H9 (cell line): ENCODE results near the gene MED13L. TPM values are rescaled to one million over a fixed set of nuclear protein-coding genes. Genes with fewer than 3 reads are reported as not detected.

Source experiments
- DNase-seq: peaks from one replicate; pipeline ENCODE4 v3.0.0-alpha.2; 2017
- H2AFZ ChIP-seq: one replicate; pipeline ENCODE4 v1.6.1; 2013; ENCODE audit warnings: mild to moderate bottlenecking, low read length, control low read depth, moderate library complexity
- H2AK5ac ChIP-seq: 2 replicates; pipeline ENCODE4 v1.6.1; 2013; ENCODE audit warnings: low read length, control low read depth, mixed read lengths; ENCODE audit not compliant: insufficient read length
- H2BK120ac ChIP-seq: one replicate; pipeline ENCODE4 v1.6.1; 2013; ENCODE audit warnings: low read depth, mild to moderate bottlenecking, low read length, control low read depth, inconsistent platforms; ENCODE audit not compliant: poor library complexity, severe bottlenecking
- H2BK12ac ChIP-seq: 2 replicates; pipeline ENCODE4 v1.6.1; 2013; ENCODE audit warnings: low read length, control low read depth, mixed read lengths, low read depth; ENCODE audit not compliant: insufficient read length
- H2BK15ac ChIP-seq: 2 replicates; pipeline ENCODE4 v1.6.1; 2013; ENCODE audit warnings: low read depth, low read length, control low read depth
- H2BK20ac ChIP-seq: one replicate; pipeline ENCODE4 v1.6.1; 2013; ENCODE audit warnings: low read depth, mild to moderate bottlenecking, low read length, control low read depth, inconsistent platforms; ENCODE audit not compliant: poor library complexity, severe bottlenecking
- H2BK5ac ChIP-seq: 2 replicates; pipeline ENCODE4 v1.6.1; 2013; ENCODE audit warnings: low read length, control low read depth, mixed read lengths; ENCODE audit not compliant: insufficient read length
- H3K14ac ChIP-seq: 2 replicates; pipeline ENCODE4 v1.6.1; 2013; ENCODE audit warnings: low read length, control low read depth; ENCODE audit not compliant: insufficient read depth
- H3K18ac ChIP-seq: 2 replicates; pipeline ENCODE4 v1.6.1; 2013; ENCODE audit warnings: low read depth, mild to moderate bottlenecking, mixed read lengths, low read length, control low read depth; ENCODE audit not compliant: insufficient read length
- H3K23ac ChIP-seq: 2 replicates; pipeline ENCODE4 v1.6.1; 2013; ENCODE audit warnings: low read length, control low read depth, mixed read lengths, low read depth; ENCODE audit not compliant: insufficient read length
- H3K23me2 ChIP-seq: 2 replicates; pipeline ENCODE4 v1.6.1; 2013; ENCODE audit warnings: low read depth, mild to moderate bottlenecking, mixed read lengths, low read length, control low read depth; ENCODE audit not compliant: insufficient read length, poor library complexity, severe bottlenecking
- H3K27ac ChIP-seq: 2 replicates; pipeline ENCODE4 v1.5.1; 2013; ENCODE audit warnings: low read length, control low read depth, mixed read lengths, low read depth; ENCODE audit not compliant: insufficient read length
- H3K27me3 ChIP-seq: 2 replicates; pipeline ENCODE4 v1.6.1; 2013; ENCODE audit warnings: low read length, control low read depth, inconsistent platforms; ENCODE audit not compliant: insufficient read depth
- H3K4ac ChIP-seq: 2 replicates; pipeline ENCODE4 v1.6.1; 2013; ENCODE audit warnings: low read depth, mild to moderate bottlenecking, control low read depth, inconsistent platforms, low read length, moderate library complexity
- H3K4me1 ChIP-seq: 2 replicates; pipeline ENCODE4 v1.6.1; 2013; ENCODE audit warnings: low read length, control low read depth, inconsistent platforms; ENCODE audit not compliant: insufficient read depth
- H3K4me2 ChIP-seq: 2 replicates; pipeline ENCODE4 v1.6.1; 2013; ENCODE audit warnings: low read length, control low read depth, mixed read lengths; ENCODE audit not compliant: insufficient read length, insufficient read depth
- H3K56ac ChIP-seq: 2 replicates; pipeline ENCODE4 v1.6.1; 2013; ENCODE audit warnings: low read depth, mild to moderate bottlenecking, mixed read lengths, low read length, control low read depth; ENCODE audit not compliant: insufficient read length
- H3K79me1 ChIP-seq: 2 replicates; pipeline ENCODE4 v1.6.1; 2013; ENCODE audit warnings: low read depth, mild to moderate bottlenecking, moderate library complexity, low read length, control low read depth, inconsistent platforms; ENCODE audit not compliant: insufficient read depth, poor library complexity, severe bottlenecking
- H3K79me2 ChIP-seq: 2 replicates; pipeline ENCODE4 v1.6.1; 2013; ENCODE audit warnings: low read length, control low read depth, inconsistent platforms; ENCODE audit not compliant: insufficient read depth
- H3K9ac ChIP-seq: 2 replicates; pipeline ENCODE4 v1.6.1; 2013; ENCODE audit warnings: low read length, control low read depth, mixed read lengths; ENCODE audit not compliant: insufficient read length; ENCODE audit errors: extremely low read depth
- H3K9me3 ChIP-seq: one replicate; pipeline ENCODE4 v1.6.1; 2013; ENCODE audit warnings: low read depth, low read length, inconsistent platforms; ENCODE audit not compliant: control insufficient read depth
- H3T11ph ChIP-seq: one replicate; pipeline ENCODE4 v1.6.1; 2013; ENCODE audit warnings: mild to moderate bottlenecking, low read length, control low read depth, inconsistent platforms
- H4K20me1 ChIP-seq: one replicate; pipeline ENCODE4 v1.6.1; 2013; ENCODE audit not compliant: control insufficient read depth, insufficient read length, insufficient read depth
- H4K5ac ChIP-seq: 2 replicates; pipeline ENCODE4 v1.6.1; 2013; ENCODE audit warnings: low read depth, mild to moderate bottlenecking, mixed read lengths, low read length, control low read depth; ENCODE audit not compliant: insufficient read length
- H4K8ac ChIP-seq: replicated peaks from 2 replicates; pipeline ENCODE4 v1.6.1; 2013; ENCODE audit warnings: low read length, control low read depth, mixed read lengths, low read depth; ENCODE audit not compliant: insufficient read length
- H4K91ac ChIP-seq: 2 replicates; pipeline ENCODE4 v1.6.1; 2013; ENCODE audit warnings: low read depth, mild to moderate bottlenecking, moderate library complexity, mixed read lengths, low read length, control low read depth; ENCODE audit not compliant: insufficient read length
- H3K27ac Mint-ChIP-seq, 3 experiments: 2 replicates in 2 of 3; 3 replicates in 1 of 3; pipeline ENCODE4 v1.8.0; 2020 to 2021; ENCODE audit warnings: mixed read lengths in 3 of 3, mild to moderate bottlenecking in 1 of 3, moderate library complexity in 1 of 3
- H3K27me3 Mint-ChIP-seq: 2 replicates; pipeline ENCODE4 v1.8.0; 2021; ENCODE audit warnings: low read depth, mild to moderate bottlenecking, moderate library complexity, mixed read lengths
- H3K36me3 Mint-ChIP-seq, 3 experiments: 2 replicates in 2 of 3; 3 replicates in 1 of 3; pipeline ENCODE4 v1.8.0; 2020 to 2021; ENCODE audit warnings: low read depth in 3 of 3, mixed read lengths in 3 of 3; ENCODE audit not compliant: insufficient read depth in 1 of 3
- H3K4me1 Mint-ChIP-seq, 2 experiments: 2 replicates each; pipeline ENCODE4 v1.8.0; 2020; ENCODE audit warnings: mixed read lengths in 2 of 2
- H3K4me3 Mint-ChIP-seq, 2 experiments: 2 replicates in 1 of 2; 3 replicates in 1 of 2; pipeline ENCODE4 v1.8.0; 2020 to 2021; ENCODE audit warnings: mild to moderate bottlenecking in 2 of 2, mixed read lengths in 2 of 2, moderate library complexity in 1 of 2
- H3K9me3 Mint-ChIP-seq, 2 experiments: 2 replicates in 1 of 2; 3 replicates in 1 of 2; pipeline ENCODE4 v1.8.0; 2020; ENCODE audit warnings: mild to moderate bottlenecking in 2 of 2, mixed read lengths in 2 of 2, moderate library complexity in 1 of 2
- CTCF ChIP-seq: fragments of 200-600 bp; sonication (generic); conservative IDR thresholded peaks from 3 replicates; pipeline ENCODE4 v1.8.0; 2021; ENCODE audit warnings: antibody characterized with exemption, mild to moderate bottlenecking
- WGBS: extraction: QIAGEN DNeasy Blood & Tissue Kit; methylation state at CpG from one replicate; pipeline ENCODE4 v1.1.7; 2013; ENCODE audit warnings: missing lambda C conversion rate, low lambda C conversion rate, mixed read lengths; ENCODE audit not compliant: insufficient read length; ENCODE audit errors: extremely low coverage; 5-methylcytosine and 5-hydroxymethylcytosine counted together
- total RNA-seq: library from RNA; stranded (reverse); gene quantifications from 2 replicates; pipeline ENCODE4 v1.2.1, GENCODE V29; 2021

MED13L gene
- total RNA-seq, 1 experiment from 2014 or later: 52.4 TPM

GRCh38 chr12:116302166-116303058, 24.9 kb upstream of the MED13L start:
- no peak overlapping the region for H4K8ac ChIP-seq
- Mint-ChIP-seq H3K4me1 (peaks cover 16 to 30% of the 10 kb centered on the region in 2 experiments), H3K9me3 (no peaks in the 10 kb centered on the region), H3K4me3 (no peak overlapping the region), H3K27ac (no peak overlapping the region), H3K36me3 (no peaks in the 10 kb centered on the region), H3K27me3 (no peaks in the 10 kb centered on the region; the same call in none of the 2 replicates)
- H3K23me2 ChIP-seq: no peaks in the 10 kb centered on the region
- no peak overlapping the region for H3K23ac ChIP-seq
- no peak overlapping the region for H3T11ph ChIP-seq
- H3K4ac ChIP-seq: no peak overlapping the region
- no peak overlapping the region for H3K56ac ChIP-seq
- H4K91ac ChIP-seq: no peak overlapping the region
- H3K14ac ChIP-seq: no peak overlapping the region
- H3K79me1 ChIP-seq: no peaks in the 10 kb centered on the region
- no CpG with 5 or more reads among the region's 23 CpGs for WGBS
- no peak for TF ChIP-seq CTCF
- H2BK120ac ChIP-seq: no peak overlapping the region
- no peak overlapping the region for H2AK5ac ChIP-seq
- no peak overlapping the region for H3K9ac ChIP-seq
- H3K79me2 ChIP-seq: no peaks in the 10 kb centered on the region
- H3K4me2 ChIP-seq: no peak overlapping the region
- H4K5ac ChIP-seq: no peak overlapping the region
- no peak overlapping the region for H3K27ac ChIP-seq
- no peaks in the 10 kb centered on the region for H4K20me1 ChIP-seq
- DNase-seq: no peak
- no peak overlapping the region for H2BK12ac ChIP-seq
- H2BK20ac ChIP-seq: no peak overlapping the region
- H3K27me3 ChIP-seq: no peaks in the 10 kb centered on the region
- H2BK15ac ChIP-seq: no peak overlapping the region
- no peak overlapping the region for H2BK5ac ChIP-seq
- no peak overlapping the region for H3K18ac ChIP-seq
- H3K9me3 ChIP-seq: no peaks in the 10 kb centered on the region
- no peak overlapping the region for H2AFZ ChIP-seq
- no peaks in the 10 kb centered on the region; the same call in 1 of the 2 replicates for H3K4me1 ChIP-seq
